Measurements from ENCODE around the gene XRCC6.

- TF ChIP-seq CTCF (IDR thresholded peaks at IDR 0.05) (no peak), EZH2 (IDR thresholded peaks at IDR 0.05) (no peak), EZH2phosphoT487 (IDR thresholded peaks at IDR 0.05) (no peak)
These were observed 49.3 kb upstream of the XRCC6 start for GRCh38 chr22:41571786-41572185.
